NB4 (cell line): Measurements from ENCODE around the gene TRMT11.
A peak's percentile ranks its signal among the peaks of the same experiment; 100 is the strongest.
"Not testable (repeated sequence)": the region's sequence is repeated elsewhere in the genome, so short reads cannot be mapped to it uniquely, and the experiment has no call there.

Experiments
- DNase-seq: peaks from one replicate; pipeline ENCODE4 v3.0.0; 2010; ENCODE audit warnings: low read depth
- H3K4me3 ChIP-seq: one replicate; pipeline ENCODE4 v1.5.1; 2011; ENCODE audit warnings: mild to moderate bottlenecking, low read depth, low read length, moderate library complexity
- CTCF ChIP-seq: IDR thresholded peaks from one replicate; pipeline ENCODE4 v1.5.1; 2012; ENCODE audit warnings: low read depth, low read length
- MAX ChIP-seq: IDR thresholded peaks from 2 replicates; pipeline ENCODE4 v1.6.1; 2011; ENCODE audit warnings: low read depth, low read length
- MYC ChIP-seq: IDR thresholded peaks from 2 replicates; pipeline ENCODE4 v1.6.1; 2011; ENCODE audit warnings: low read depth, low read length
- POLR2A ChIP-seq: IDR thresholded peaks from 2 replicates; pipeline ENCODE4 v1.6.1; 2011; ENCODE audit warnings: mild to moderate bottlenecking; ENCODE audit not compliant: insufficient read length; ENCODE audit errors: extremely low read depth

TRMT11 gene

GRCh38 chr6:125948455-125948854, 37.9 kb upstream of the TRMT11 start:
- TF ChIP-seq MAX, result no peak
- TF ChIP-seq CTCF, result no peak
- TF ChIP-seq POLR2A, result no peak
- no peak for TF ChIP-seq MYC
- no peak overlapping the region for H3K4me3 ChIP-seq
- DNase-seq, result no peak

- DNase-seq, result no peak
- TF ChIP-seq MAX (no peak), CTCF (no peak), MYC (no peak), POLR2A (no peak)
These were observed 37.3 kb upstream of the TRMT11 start for GRCh38 chr6:125949069-125949468.

DNA sequence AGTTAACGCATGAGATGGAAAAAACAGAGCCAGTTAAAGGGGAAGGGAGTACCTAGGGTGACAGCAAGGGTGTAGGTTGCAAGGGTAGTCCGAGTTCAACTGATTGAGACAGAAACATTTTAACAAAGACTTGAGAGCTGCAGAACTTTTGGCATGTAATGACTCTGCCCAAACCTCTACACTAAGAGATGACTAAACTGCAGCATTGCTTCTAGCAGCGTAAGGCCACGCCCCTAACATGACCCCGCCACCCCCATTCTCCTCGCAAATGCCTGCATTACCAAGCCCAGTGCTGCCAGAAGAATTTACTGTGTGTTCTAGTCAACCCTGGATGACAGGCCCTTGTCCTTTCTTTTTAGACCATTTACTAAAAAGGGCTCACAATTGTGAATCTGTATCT, 36.0 kb upstream of the TRMT11 start:
- peak; percentile 13 for DNase-seq
- H3K4me3 ChIP-seq, result no peak overlapping the region
- TF ChIP-seq CTCF, result no peak
- no peak for TF ChIP-seq POLR2A
- TF ChIP-seq MAX, result no peak
- TF ChIP-seq MYC, result no peak

More at GRCh38 chr6:125949069-125949468, 37.3 kb upstream of the TRMT11 start:
- H3K4me3 ChIP-seq, result no peak overlapping the region

DNA sequence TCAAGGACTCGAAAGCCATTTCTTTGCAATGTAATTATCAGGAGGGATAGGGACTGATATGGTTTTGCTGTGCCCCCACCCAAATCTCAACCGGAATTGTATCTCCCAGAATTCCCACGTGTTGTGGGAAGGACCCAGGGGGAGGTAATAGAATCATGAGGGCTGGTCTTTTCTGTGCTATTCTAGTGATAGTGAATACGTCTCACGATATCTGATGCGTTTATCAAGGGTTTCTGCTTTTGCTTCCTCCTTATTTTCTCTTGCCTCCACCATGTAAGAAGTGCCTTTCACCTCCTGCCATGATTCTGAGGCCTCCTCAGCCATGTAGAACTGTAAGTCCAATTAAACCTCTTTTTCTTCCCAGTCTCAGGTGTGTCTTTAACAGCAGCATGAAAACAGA, 35.6 kb upstream of the TRMT11 start:
- not testable (repeated sequence) for DNase-seq, H3K4me3 ChIP-seq

DNA sequence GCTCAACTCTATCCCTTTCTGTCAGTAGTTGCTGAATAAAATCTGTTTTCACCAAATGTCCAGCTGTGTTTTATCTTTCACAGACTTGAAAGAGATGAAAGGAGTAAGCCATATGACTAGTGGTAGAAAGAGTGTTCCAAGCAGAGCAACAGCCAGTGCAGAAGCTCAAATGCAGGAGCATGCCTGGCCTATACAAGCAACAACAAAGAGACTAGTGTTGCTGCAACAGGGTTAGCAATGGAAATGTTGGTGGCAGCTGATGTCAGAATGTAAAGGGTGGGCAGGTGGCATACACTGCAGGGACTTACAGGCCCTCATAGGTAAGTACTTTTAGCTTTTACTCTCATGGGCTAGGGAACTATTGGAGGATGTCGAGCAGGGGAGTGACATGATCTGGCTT, 35.0 kb upstream of the TRMT11 start:
- TF ChIP-seq MAX (no peak), MYC (no peak), CTCF (no peak), POLR2A (no peak)
- no peak overlapping the region for H3K4me3 ChIP-seq
- DNase-seq, result no peak

GRCh38 chr6:125952764-125953501, 33.4 kb upstream of the TRMT11 start:
- DNase-seq, result peak; percentile 54
- H3K4me3 ChIP-seq, result no peak overlapping the region
- TF ChIP-seq POLR2A (no peak), CTCF (peak; percentile 20)
